WTC11 (cell line): ENCODE results near the gene SEH1L. TPM values are rescaled to one million over a fixed set of nuclear protein-coding genes. Genes with fewer than 3 reads are reported as not detected.

Experiments
- ATAC-seq: fragments of 200-7000 bp; cut with Tn5 transposase; 2 replicates; pipeline ENCODE4 v1.10.0; 2021; ENCODE audit warnings: mild to moderate bottlenecking, moderate library complexity
- CTCF ChIA-PET: fragments of 300-600 bp; sonication (Branson Sonifier 250); formaldehyde crosslinking; loops from one replicate; lab custom pipeline; 2021; ENCODE audit warnings: antibody characterized with exemption; lab: Charles Lee
- POLR2A ChIA-PET: fragments of 350-600 bp; sonication (Branson Sonifier 250); formaldehyde crosslinking; loops from one replicate; lab custom pipeline; 2021; ENCODE audit warnings: antibody characterized with exemption; lab: Charles Lee
- DNase-seq: peaks from one replicate; pipeline ENCODE4 v3.0.0; 2021; ENCODE audit warnings: low spot score
- H3K27ac Mint-ChIP-seq: 2 replicates; pipeline ENCODE4 v1.8.0; 2021; ENCODE audit warnings: mixed read lengths
- H3K27me3 Mint-ChIP-seq: 2 replicates; pipeline ENCODE4 v1.8.0; 2021; ENCODE audit warnings: low read depth, mild to moderate bottlenecking, moderate library complexity, mixed read lengths
- H3K36me3 Mint-ChIP-seq: 2 replicates; pipeline ENCODE4 v1.8.0; 2021; ENCODE audit warnings: mixed read lengths
- H3K4me1 Mint-ChIP-seq: 2 replicates; pipeline ENCODE4 v1.8.0; 2022; ENCODE audit warnings: mixed read lengths
- H3K4me3 Mint-ChIP-seq: 2 replicates; pipeline ENCODE4 v1.8.0; 2021; ENCODE audit warnings: mild to moderate bottlenecking, moderate library complexity, mixed read lengths
- H3K9me3 Mint-ChIP-seq: 2 replicates; pipeline ENCODE4 v1.8.0; 2021; ENCODE audit warnings: mixed read lengths
- CBFB ChIP-seq: sonication (generic); formaldehyde crosslinking; IDR thresholded peaks from 2 replicates; pipeline ENCODE4 v1.8.1; 2022; ENCODE audit warnings: mild to moderate bottlenecking, low read depth, missing genetic modification reagents
- ELF4 ChIP-seq: sonication (generic); formaldehyde crosslinking; IDR thresholded peaks from 2 replicates; pipeline ENCODE4 v1.8.1; 2022; ENCODE audit warnings: low read depth, mild to moderate bottlenecking, moderate library complexity, missing genetic modification reagents
- ETV6 ChIP-seq: sonication (generic); formaldehyde crosslinking; IDR thresholded peaks from 2 replicates; pipeline ENCODE4 v1.8.1; 2022; ENCODE audit warnings: mild to moderate bottlenecking, missing genetic modification reagents
- GTF2I ChIP-seq: fragments of 250-450 bp; sonication (Bioruptor Pico); conservative IDR thresholded peaks from 2 replicates; pipeline ENCODE4 v1.4.0; 2021; ENCODE audit warnings: mild to moderate bottlenecking
- NR1H2 ChIP-seq: sonication (generic); formaldehyde crosslinking; IDR thresholded peaks from 2 replicates; pipeline ENCODE4 v1.9.0; 2021; ENCODE audit warnings: mild to moderate bottlenecking, moderate library complexity, missing genetic modification reagents
- SMAD3 ChIP-seq: sonication (generic); formaldehyde crosslinking; IDR thresholded peaks from 2 replicates; pipeline ENCODE4 v1.8.0; 2022; ENCODE audit warnings: missing genetic modification reagents, mild to moderate bottlenecking, borderline replicate concordance
- TEAD4 ChIP-seq: sonication (generic); formaldehyde crosslinking; IDR thresholded peaks from 2 replicates; pipeline ENCODE4 v1.8.0; 2022; ENCODE audit warnings: mild to moderate bottlenecking, missing genetic modification reagents
- ZNF232 ChIP-seq: sonication (generic); formaldehyde crosslinking; IDR thresholded peaks from 2 replicates; pipeline ENCODE4 v1.8.0; 2022; ENCODE audit warnings: mild to moderate bottlenecking, missing genetic modification reagents
- ZNF317 ChIP-seq: sonication (generic); formaldehyde crosslinking; IDR thresholded peaks from 2 replicates; pipeline ENCODE4 v1.8.1; 2023; ENCODE audit warnings: low read depth, mild to moderate bottlenecking, moderate library complexity, missing genetic modification reagents, borderline replicate concordance
- ZNF423 ChIP-seq: fragments of 250-450 bp; sonication (Bioruptor Pico); IDR thresholded peaks from 2 replicates; pipeline ENCODE4 v2.1.2; 2022; ENCODE audit warnings: mild to moderate bottlenecking, moderate library complexity
- total RNA-seq: library from RNA; stranded (reverse); gene quantifications from 3 replicates; pipeline ENCODE4 v1.2.3, GENCODE V29; 2021
- TF ChIP-seq, protein P1 (sequence below): sonication (generic); formaldehyde crosslinking; IDR thresholded peaks from 2 replicates; pipeline ENCODE4 v1.8.1; 2023; ENCODE audit warnings: mild to moderate bottlenecking, missing genetic modification reagents, borderline replicate concordance
- TF ChIP-seq, protein P2 (sequence below): fragments of 250-450 bp; sonication (Bioruptor Pico); conservative IDR thresholded peaks from 2 replicates; pipeline ENCODE4 v1.9.0; 2021; ENCODE audit warnings: mild to moderate bottlenecking
- TF ChIP-seq, protein P3 (sequence below): sonication (generic); formaldehyde crosslinking; IDR thresholded peaks from 2 replicates; pipeline ENCODE4 v1.8.1; 2023; ENCODE audit warnings: mild to moderate bottlenecking, missing genetic modification reagents
- TF ChIP-seq, protein P4 (sequence below): fragments of 250-450 bp; sonication (Bioruptor Pico); IDR thresholded peaks from 2 replicates; pipeline ENCODE4 v1.9.0; 2021; ENCODE audit warnings: mild to moderate bottlenecking, borderline replicate concordance
- TF ChIP-seq, protein P5 (sequence below): fragments of 250-450 bp; sonication (Bioruptor Pico); IDR thresholded peaks from 2 replicates; pipeline ENCODE4 v1.9.0; 2021; ENCODE audit warnings: moderate library complexity, mild to moderate bottlenecking, inconsistent platforms, borderline replicate concordance
- TF ChIP-seq, protein P6 (sequence below): sonication (generic); formaldehyde crosslinking; IDR thresholded peaks from 2 replicates; pipeline ENCODE4 v1.8.0; 2023; ENCODE audit warnings: missing genetic modification reagents, mild to moderate bottlenecking, borderline replicate concordance

The SEH1L gene
- total RNA-seq, 1 experiment from 2014 or later: 75.5 TPM

DNA sequence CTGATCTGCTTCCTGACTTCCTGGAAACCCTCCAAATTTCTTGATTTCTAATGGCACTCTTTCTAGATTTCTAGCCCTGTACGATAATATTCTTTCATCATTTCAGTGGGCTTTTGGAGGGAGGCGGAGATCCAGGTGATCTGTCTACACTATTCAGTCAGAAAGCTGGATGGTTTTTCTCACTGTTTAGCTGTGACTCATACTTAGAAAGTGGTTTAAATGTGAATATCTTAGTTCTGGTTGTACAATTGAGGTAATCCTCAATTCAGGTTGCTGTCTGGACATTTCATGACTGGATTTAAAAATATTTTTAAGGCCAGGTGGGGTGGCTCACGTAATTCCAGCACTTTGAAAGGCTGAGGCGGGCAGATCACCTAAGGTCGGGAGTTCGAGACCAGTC is 20.8 kb downstream of the SEH1L start (continued):
- TF ChIP-seq, protein P1, sequence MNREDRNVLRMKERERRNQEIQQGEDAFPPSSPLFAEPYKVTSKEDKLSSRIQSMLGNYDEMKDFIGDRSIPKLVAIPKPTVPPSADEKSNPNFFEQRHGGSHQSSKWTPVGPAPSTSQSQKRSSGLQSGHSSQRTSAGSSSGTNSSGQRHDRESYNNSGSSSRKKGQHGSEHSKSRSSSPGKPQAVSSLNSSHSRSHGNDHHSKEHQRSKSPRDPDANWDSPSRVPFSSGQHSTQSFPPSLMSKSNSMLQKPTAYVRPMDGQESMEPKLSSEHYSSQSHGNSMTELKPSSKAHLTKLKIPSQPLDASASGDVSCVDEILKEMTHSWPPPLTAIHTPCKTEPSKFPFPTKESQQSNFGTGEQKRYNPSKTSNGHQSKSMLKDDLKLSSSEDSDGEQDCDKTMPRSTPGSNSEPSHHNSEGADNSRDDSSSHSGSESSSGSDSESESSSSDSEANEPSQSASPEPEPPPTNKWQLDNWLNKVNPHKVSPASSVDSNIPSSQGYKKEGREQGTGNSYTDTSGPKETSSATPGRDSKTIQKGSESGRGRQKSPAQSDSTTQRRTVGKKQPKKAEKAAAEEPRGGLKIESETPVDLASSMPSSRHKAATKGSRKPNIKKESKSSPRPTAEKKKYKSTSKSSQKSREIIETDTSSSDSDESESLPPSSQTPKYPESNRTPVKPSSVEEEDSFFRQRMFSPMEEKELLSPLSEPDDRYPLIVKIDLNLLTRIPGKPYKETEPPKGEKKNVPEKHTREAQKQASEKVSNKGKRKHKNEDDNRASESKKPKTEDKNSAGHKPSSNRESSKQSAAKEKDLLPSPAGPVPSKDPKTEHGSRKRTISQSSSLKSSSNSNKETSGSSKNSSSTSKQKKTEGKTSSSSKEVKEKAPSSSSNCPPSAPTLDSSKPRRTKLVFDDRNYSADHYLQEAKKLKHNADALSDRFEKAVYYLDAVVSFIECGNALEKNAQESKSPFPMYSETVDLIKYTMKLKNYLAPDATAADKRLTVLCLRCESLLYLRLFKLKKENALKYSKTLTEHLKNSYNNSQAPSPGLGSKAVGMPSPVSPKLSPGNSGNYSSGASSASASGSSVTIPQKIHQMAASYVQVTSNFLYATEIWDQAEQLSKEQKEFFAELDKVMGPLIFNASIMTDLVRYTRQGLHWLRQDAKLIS: no peak

DNA sequence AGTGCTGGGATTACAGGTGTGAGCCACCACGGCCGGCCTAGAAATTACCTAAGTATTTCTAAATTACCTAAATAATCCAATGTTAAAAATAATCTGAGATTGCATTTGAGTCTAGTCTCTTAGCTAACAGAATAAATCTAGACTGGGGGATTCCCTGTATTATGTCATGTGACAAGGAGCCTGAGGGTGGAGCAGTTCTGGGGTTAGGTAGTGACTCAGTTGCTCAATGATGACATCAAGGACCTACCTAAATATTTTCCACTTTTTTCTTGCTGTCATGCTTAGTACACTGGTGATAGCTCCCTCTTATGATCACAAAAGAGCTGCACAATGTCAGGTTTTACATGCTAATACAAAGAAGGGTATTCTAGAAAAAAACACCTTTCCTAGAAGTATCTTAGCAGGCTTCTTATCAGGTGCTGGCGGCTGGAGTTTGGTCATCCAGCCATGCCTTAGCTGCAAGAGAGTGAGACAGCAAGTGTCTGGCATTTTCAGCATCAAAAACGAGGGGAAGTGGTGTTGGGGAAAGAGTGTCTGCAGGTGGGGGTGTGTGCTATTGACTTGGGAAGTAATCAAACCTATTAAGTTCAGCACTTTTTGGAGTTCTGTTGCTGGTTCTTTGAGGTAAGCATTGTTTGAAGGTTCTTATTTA is 25.9 kb downstream of the SEH1L start:
- Mint-ChIP-seq H3K27ac (no peak overlapping the region), H3K9me3 (peaks cover 7% of the 10 kb centered on the region), H3K36me3 (peaks cover 76% of the 10 kb centered on the region), H3K4me1 (no peaks in the 10 kb centered on the region), H3K4me3 (no peak overlapping the region), H3K27me3 (no peaks in the 10 kb centered on the region)
- POLR2A ChIA-PET: interaction anchor here (0.5 kb wide), 1 partner anchor 50 kb away, joined by 3 read pairs; no protein-coding TSS in a partner anchor
- DNase-seq: no peak
- CTCF ChIA-PET: no interaction called here
- ATAC-seq: no peak
- TF ChIP-seq, protein P2, sequence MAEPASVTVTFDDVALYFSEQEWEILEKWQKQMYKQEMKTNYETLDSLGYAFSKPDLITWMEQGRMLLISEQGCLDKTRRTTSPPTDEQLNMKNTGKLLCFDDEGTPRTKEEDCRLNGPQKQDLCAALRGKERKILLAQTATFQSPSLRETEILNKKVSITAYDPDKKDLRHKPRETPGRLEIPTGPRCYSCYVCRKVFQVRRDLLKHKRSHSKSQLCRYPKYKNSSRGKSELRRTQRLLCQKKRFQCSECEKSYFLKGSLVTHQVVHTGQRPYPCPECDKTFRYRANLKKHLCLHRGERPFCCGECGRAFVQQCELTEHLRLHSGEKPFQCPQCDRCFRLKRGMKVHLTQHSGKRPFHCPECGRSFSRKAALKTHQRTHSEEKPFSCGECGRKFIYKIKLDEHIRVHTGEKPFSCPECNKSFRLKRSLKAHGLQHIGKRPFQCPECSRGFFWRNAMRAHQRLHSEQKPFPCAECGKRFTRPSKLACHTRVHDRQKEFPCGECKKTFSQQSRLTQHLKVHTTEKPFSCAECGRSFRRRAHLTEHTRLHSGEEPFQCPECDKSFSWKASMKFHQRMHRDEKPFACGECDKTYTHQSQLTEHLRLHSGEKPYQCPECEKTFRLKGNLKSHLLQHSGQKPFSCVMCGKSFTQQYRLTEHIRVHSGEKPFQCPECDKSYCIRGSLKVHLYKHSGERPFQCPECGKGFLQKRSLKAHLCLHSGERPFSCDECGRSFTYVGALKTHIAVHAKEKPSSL (CRISPR knock-in tag): no peak
- TF ChIP-seq CBFB (CRISPR knock-in tag) (no peak), NR1H2 (no peak), SMAD3 (CRISPR knock-in tag) (no peak), ZNF232 (CRISPR knock-in tag) (no peak), GTF2I (CRISPR knock-in tag) (no peak), ETV6 (CRISPR knock-in tag) (no peak), ZNF317 (CRISPR knock-in tag) (no peak), ELF4 (CRISPR knock-in tag) (no peak), TEAD4 (CRISPR knock-in tag) (no peak), ZNF423 (CRISPR knock-in tag) (no peak)
- TF ChIP-seq, protein P3, sequence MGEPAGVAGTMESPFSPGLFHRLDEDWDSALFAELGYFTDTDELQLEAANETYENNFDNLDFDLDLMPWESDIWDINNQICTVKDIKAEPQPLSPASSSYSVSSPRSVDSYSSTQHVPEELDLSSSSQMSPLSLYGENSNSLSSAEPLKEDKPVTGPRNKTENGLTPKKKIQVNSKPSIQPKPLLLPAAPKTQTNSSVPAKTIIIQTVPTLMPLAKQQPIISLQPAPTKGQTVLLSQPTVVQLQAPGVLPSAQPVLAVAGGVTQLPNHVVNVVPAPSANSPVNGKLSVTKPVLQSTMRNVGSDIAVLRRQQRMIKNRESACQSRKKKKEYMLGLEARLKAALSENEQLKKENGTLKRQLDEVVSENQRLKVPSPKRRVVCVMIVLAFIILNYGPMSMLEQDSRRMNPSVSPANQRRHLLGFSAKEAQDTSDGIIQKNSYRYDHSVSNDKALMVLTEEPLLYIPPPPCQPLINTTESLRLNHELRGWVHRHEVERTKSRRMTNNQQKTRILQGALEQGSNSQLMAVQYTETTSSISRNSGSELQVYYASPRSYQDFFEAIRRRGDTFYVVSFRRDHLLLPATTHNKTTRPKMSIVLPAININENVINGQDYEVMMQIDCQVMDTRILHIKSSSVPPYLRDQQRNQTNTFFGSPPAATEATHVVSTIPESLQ (CRISPR knock-in tag): no peak
- TF ChIP-seq, protein P4, sequence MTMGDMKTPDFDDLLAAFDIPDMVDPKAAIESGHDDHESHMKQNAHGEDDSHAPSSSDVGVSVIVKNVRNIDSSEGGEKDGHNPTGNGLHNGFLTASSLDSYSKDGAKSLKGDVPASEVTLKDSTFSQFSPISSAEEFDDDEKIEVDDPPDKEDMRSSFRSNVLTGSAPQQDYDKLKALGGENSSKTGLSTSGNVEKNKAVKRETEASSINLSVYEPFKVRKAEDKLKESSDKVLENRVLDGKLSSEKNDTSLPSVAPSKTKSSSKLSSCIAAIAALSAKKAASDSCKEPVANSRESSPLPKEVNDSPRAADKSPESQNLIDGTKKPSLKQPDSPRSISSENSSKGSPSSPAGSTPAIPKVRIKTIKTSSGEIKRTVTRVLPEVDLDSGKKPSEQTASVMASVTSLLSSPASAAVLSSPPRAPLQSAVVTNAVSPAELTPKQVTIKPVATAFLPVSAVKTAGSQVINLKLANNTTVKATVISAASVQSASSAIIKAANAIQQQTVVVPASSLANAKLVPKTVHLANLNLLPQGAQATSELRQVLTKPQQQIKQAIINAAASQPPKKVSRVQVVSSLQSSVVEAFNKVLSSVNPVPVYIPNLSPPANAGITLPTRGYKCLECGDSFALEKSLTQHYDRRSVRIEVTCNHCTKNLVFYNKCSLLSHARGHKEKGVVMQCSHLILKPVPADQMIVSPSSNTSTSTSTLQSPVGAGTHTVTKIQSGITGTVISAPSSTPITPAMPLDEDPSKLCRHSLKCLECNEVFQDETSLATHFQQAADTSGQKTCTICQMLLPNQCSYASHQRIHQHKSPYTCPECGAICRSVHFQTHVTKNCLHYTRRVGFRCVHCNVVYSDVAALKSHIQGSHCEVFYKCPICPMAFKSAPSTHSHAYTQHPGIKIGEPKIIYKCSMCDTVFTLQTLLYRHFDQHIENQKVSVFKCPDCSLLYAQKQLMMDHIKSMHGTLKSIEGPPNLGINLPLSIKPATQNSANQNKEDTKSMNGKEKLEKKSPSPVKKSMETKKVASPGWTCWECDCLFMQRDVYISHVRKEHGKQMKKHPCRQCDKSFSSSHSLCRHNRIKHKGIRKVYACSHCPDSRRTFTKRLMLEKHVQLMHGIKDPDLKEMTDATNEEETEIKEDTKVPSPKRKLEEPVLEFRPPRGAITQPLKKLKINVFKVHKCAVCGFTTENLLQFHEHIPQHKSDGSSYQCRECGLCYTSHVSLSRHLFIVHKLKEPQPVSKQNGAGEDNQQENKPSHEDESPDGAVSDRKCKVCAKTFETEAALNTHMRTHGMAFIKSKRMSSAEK (CRISPR knock-in tag): no peak
- TF ChIP-seq, protein P5, sequence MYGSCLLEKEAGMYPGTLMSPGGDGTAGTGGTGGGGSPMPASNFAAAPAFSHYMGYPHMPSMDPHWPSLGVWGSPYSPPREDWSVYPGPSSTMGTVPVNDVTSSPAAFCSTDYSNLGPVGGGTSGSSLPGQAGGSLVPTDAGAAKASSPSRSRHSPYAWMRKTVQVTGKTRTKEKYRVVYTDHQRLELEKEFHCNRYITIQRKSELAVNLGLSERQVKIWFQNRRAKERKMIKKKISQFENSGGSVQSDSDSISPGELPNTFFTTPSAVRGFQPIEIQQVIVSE (CRISPR knock-in tag): no peak
- TF ChIP-seq, protein P6, sequence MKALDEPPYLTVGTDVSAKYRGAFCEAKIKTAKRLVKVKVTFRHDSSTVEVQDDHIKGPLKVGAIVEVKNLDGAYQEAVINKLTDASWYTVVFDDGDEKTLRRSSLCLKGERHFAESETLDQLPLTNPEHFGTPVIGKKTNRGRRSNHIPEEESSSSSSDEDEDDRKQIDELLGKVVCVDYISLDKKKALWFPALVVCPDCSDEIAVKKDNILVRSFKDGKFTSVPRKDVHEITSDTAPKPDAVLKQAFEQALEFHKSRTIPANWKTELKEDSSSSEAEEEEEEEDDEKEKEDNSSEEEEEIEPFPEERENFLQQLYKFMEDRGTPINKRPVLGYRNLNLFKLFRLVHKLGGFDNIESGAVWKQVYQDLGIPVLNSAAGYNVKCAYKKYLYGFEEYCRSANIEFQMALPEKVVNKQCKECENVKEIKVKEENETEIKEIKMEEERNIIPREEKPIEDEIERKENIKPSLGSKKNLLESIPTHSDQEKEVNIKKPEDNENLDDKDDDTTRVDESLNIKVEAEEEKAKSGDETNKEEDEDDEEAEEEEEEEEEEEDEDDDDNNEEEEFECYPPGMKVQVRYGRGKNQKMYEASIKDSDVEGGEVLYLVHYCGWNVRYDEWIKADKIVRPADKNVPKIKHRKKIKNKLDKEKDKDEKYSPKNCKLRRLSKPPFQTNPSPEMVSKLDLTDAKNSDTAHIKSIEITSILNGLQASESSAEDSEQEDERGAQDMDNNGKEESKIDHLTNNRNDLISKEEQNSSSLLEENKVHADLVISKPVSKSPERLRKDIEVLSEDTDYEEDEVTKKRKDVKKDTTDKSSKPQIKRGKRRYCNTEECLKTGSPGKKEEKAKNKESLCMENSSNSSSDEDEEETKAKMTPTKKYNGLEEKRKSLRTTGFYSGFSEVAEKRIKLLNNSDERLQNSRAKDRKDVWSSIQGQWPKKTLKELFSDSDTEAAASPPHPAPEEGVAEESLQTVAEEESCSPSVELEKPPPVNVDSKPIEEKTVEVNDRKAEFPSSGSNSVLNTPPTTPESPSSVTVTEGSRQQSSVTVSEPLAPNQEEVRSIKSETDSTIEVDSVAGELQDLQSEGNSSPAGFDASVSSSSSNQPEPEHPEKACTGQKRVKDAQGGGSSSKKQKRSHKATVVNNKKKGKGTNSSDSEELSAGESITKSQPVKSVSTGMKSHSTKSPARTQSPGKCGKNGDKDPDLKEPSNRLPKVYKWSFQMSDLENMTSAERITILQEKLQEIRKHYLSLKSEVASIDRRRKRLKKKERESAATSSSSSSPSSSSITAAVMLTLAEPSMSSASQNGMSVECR (CRISPR knock-in tag): no peak
